IPS DF 4.7 (cell line): Measurements from ENCODE around the gene GNB1L.

ENCODE experiments used
- DNase-seq: peaks from one replicate; pipeline ENCODE4 v3.0.0-alpha.2; 2013; ENCODE audit warnings: low spot score; ENCODE audit errors: extremely low read depth

Gene GNB1L

GRCh38 chr22:19824926-19825339 lies 29.7 kb downstream of the GNB1L start:
- DNase-seq = no peak

DNA sequence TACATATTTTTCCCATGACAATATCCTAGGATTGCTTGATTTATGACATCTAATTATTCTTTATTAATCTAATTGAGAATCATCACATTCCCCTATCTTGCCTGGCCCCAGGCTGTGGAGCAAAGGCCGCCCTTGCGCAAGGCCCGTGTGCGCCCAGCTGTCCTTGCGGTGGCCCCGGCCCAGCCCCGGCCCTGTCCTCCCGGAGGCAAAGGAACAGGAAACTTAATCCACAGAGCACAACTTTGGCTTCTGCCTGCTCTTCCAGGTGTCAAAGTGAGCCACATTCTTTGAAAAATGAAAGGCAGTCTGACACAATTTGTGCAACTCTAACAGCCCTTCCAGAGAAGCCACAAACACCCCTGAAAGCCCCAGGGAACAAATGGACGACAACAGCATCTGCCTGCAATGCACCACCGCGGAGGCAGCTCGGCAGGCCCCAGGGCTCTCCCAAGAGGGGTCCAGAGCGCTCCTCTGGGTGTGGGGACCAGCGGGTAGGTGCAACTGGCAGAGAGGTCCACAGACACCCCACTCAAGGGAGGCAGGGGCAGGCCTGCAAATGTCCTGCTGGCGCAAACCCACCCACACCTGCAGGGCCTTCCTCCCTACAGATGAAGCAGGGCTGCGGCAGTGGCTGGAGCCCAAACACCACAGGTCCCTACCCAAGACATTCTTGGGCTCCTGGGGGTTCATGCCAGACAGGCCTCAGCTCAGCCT lies 30.3 kb downstream of the GNB1L start:
- DNase-seq = no peak

GRCh38 chr22:19823902-19824211 lies 30.8 kb downstream of the GNB1L start:
- no peak for DNase-seq

DNA sequence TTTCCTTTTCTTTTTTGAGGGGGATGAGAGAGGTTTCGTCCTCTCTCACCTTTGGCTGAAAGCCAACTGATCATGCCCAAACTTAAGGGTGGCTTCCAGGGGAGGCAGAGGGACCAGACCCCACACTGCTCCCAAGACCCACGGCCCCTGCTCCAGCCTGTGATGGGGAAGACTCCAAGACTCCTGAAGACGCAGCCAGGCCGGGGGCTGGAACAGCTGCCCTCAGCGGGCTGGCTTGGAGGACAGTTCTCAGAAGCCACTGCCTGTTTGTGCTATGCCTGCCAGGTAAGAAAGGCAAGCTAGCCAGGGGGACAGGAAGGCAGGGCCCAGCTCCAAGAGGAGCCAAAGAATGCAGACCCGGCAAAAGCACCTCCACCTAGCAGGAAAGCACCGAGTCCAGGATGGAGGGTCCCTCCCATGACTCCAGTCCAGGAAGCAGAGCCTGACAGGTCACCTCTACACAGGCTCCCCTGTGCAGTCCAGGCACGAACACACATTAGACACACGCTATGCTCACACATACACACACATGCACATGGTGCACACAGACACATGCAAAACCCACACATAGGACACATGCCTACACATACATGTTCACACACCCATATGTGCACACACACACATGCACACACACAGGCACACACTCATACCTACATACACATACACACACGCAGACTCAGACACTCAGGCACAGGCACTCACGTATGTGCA lies 31.3 kb downstream of the GNB1L start:
- no peak for DNase-seq

- no peak for DNase-seq
These were observed 32.2 kb downstream of the GNB1L start for GRCh38 chr22:19822301-19823117.

DNA sequence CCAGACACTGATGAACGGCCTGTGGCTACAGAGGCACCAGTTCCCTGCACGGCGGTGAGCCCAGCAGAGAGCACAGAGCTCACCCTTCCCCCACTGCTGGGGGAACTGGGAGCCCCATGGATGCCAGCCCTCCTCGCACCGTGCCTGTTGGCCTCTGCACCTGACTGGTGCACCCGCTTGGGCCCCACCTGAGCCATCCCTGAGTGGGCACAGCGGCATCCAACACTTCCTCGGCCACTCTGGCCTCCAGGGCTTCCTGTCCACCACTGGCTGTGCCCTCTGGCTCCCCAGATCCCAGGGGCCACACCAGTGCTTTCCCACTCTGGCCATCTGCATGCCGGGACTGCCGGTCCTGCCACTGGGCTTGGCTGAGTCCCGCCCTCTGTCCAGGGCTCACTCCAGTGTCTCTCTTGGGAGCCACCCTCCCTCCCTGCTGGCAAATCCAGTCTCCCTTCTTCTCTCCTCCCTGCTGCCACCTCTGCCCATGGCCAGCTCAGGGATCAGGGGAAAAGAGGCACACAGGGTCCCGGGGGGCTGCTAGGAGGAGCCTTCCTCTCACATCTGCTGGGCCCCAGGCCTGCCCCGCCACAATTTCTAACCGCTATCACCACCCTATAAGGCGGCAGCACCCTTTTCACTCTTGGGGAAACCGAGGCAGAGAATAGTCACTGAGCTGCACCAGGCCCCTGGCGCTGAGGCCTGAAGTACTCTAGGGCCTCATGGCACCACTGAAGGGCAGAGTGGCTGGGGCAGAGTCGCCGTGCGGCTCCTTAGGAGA lies 33.0 kb downstream of the GNB1L start:
- no peak for DNase-seq

DNA sequence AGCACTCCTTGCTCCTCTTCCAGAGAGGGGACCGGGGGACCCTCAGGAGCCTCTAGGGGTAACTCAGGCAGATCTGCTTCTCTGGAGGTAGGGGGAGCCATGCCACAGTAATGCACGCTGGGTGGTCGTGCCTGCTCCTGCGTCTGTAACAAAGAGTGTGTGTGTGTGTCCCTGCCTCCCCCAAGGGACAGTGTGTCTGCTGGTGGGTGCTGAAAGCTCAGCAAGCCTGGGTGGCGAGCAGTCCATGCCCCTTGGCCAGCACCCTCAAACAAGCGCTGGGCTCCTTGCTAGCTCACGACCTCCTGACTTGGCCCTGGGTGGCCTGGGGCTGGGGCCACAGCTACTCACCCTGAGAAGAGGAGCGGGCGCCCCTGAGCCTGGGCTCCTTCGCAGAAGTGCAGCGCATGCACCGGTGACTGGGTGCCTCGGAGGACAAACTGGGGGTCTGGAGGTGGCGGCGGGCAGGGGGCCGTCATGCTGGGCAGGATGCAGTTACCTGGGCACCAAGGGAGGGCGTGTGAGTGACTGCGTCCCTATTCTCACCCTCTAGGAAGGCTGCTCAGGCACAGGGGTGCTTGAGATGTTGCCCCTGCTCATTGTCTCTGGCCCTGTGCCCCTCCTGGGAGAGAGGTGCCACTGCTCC lies 33.7 kb downstream of the GNB1L start:
- no peak for DNase-seq

DNA sequence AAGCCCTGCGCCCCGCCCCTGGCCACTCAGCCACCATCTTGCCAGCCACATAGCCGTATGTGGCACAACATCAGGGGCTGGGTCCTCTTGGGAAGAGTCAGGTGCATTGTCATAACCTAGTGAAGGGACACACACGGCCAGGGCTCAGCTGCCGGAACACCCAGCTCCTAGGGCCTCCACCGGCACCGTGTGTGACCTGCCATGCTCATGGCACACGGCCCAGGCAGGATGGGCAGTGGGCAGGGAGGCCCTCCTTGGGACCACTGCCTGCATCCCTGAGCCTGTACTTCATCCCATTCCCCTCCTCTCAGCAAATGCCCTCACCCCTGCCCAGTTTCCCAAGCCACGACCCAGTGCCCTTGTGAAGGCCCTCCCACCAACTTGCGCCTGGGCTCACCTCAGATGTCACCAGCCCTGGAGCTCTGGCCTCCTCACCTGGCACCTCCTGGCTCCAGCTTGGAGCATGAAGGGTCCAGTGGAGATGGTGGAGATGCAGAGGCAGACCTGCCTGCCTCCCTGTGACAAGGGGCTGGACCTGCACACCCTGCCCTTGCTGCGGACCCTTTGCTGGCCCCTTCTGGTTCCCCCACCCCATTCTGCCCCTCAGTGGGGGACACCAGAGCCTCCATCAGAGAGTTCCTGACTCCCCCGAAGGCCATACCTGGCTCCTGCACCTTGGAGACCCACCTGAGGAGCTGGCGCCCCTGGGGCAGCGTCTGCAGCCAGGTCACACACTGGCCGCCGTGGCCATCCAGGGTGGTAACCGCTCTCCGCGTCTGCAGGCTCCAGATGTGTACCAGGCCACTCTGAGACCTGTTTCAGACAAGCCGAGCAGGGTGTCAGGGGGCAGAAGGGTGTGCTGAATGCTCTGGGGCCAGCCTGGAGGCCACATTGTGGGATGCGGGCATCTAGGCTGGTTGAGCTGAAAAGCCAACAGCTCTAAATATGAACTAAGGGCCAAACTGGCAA lies 34.5 kb downstream of the GNB1L start:
- no peak for DNase-seq

GRCh38 chr22:19819208-19819910 lies 35.3 kb downstream of the GNB1L start:
- no peak for DNase-seq

- DNase-seq = no peak
These were observed 36.1 kb downstream of the GNB1L start for GRCh38 chr22:19818324-19819207.

DNA sequence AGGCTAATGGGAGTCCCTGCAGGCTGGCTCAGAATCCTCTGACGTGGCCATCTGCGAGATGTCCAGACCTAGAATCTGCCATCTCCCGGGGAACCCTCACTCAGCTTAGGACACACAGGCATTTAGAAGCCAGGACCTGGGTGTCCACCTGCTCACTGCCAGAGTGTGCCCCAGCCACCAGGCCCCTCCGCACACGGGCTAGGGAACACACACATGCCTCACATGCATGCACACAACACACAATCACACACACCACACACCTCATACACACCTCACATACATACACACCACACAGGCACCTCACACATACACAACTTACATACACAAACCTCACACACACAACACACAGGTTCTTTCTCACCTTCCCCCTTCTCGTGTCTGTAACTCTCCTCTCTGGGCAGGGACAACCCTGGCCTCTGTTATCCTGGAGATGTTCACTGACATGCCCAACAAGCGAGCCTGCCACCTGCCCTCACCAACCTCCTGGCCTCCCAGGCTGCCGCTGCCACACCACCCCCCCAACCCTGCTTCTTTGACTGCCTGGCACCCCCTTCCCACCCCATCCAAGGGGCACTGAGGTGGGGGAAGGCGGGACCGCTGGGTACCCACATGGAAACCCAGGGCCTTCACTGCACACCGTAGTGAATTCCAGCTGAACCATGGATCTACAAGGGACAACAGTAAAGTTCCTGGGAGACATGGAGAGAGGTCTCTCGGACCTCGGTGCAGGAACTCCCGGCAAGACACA lies 38.1 kb downstream of the GNB1L start:
- DNase-seq = no peak

- DNase-seq = no peak
These were observed 38.8 kb downstream of the GNB1L start for GRCh38 chr22:19815823-19816290.

- DNase-seq = no peak
These were observed 39.4 kb downstream of the GNB1L start for GRCh38 chr22:19815093-19815822.

DNA sequence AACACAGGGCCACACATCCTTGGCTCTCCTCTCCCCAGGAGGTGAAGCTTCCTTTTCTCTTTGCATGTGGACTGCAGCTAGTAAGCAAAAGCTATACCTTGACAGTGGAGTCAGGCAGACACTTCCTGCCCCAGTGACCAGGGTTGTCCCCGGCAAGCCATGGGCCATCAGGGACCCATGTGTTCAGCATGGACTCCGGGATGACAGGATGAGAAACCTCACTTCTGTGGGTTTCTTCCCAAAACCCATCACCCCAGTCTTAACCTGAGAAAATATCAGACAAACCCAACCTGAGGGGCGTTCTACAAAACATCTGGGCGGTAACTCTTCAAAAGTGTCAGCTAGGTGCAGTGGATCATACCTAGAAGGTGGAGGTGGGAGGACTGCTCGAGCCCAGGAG lies 40.2 kb downstream of the GNB1L start:
- DNase-seq = no peak

GRCh38 chr22:19812910-19813309 lies 41.8 kb downstream of the GNB1L start:
- no peak for DNase-seq

DNA sequence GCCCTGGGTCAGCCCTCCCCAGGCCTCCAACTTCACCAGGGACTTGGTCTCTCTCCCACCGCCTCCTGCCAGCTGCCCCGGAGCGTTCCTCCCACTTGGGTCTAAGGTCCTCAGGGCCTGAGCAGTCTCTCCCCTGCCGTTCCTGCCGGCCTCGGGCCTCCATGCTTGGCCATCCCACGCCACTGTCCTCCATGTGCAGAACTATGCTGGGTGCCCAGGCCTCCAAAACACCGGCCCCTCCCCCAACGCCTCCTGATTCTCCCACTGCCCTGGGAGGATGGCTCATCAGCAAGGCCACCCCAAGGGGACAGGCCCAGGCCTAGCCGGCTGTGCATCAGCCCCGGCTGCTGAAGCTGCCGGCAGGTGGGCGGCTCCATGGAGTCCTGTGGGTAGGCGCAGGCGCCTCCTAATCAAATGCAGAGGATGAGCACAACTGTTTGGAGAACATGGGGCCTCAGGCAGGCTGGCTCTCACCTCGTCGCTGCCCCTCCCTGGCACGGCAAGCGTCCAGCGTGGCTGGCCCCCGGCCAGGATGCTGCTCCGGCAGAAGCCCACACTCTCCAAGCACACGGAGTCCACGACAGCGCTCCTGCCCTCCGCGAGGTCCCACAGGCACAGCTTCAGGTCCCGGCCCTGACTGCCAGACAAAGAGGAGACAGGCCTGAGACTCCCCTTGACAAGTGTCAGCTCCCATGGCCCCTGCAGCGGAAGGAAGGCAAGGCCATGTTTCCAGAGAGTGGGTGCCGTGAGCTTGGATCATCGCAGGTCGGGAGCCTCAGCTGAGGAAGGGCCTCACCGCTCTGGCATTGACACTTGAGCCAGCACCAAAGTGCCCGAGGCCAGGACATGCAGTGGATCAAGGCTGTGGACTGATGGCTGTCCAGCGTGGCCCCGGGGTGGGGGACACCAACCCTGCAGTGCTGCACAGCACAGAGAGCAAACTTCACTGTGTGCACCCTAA lies 42.6 kb downstream of the GNB1L start:
- DNase-seq = no peak
